Endothelial cell of umbilical vein (primary cell): ENCODE measurements around the gene PUM2. TPM values are rescaled to one million over a fixed set of nuclear protein-coding genes. Genes with fewer than 3 reads are reported as not detected.
"Not testable (repeated sequence)": the region's sequence is repeated elsewhere in the genome, so short reads cannot be mapped to it uniquely, and the experiment has no call there.

Source experiments
- BruUV-seq: library from RNA; stranded (reverse); fragments of 400-500 nt; replicated peaks from 2 replicates; lab custom pipeline; 2021; lab: Mats Ljungman, UMichigan
- CTCF ChIA-PET: fragments of 300-600, 350-600 bp; sonication (Branson Sonifier 250); formaldehyde crosslinking; loops from one replicate; lab custom pipeline; 2021; ENCODE audit warnings: antibody characterized with exemption, inconsistent platforms; lab: Charles Lee
- POLR2A ChIA-PET: fragments of 300-600, 350-600 bp; sonication (Branson Sonifier 250); formaldehyde crosslinking; loops from one replicate; lab custom pipeline; 2021; ENCODE audit warnings: antibody characterized with exemption, inconsistent platforms; lab: Charles Lee
- DNase-seq: peaks from one replicate; pipeline ENCODE4 v3.0.0-alpha.2; 2011; ENCODE audit warnings: low read depth, low spot score
- FAIRE-seq: peaks from 2 replicates; lab custom pipeline; 2011; peaks lifted over from hg19 to GRCh38; lab: Jason Lieb, UNC
- H2AFZ ChIP-seq: 2 replicates; pipeline ENCODE4 v1.6.0; 2012; ENCODE audit warnings: low read depth, low read length, control low read depth, inconsistent platforms
- H3K27ac ChIP-seq: 2 replicates; pipeline ENCODE4 v1.5.1; 2011; ENCODE audit warnings: low read depth, mild to moderate bottlenecking, control low read depth, low read length, moderate library complexity; ENCODE audit not compliant: insufficient read depth
- H3K27me3 ChIP-seq, 2 experiments: 2 replicates each; pipeline versions ENCODE4 v1.6.0 to v1.6.1; 2011; ENCODE audit warnings: low read length in 2 of 2, mixed read lengths in 1 of 2; ENCODE audit not compliant: control insufficient read depth in 2 of 2, insufficient read depth in 2 of 2
- H3K36me3 ChIP-seq, 2 experiments: 2 replicates in 1 of 2; 3 replicates in 1 of 2; pipeline ENCODE4 v1.5.1; 2011; ENCODE audit warnings: low read length in 2 of 2, mild to moderate bottlenecking in 1 of 2, moderate library complexity in 1 of 2; ENCODE audit not compliant: control insufficient read depth in 2 of 2, insufficient read depth in 2 of 2; ENCODE audit errors: extremely low read depth in 1 of 2
- H3K4me1 ChIP-seq: 3 replicates; pipeline ENCODE4 v1.5.1; 2011; ENCODE audit warnings: mild to moderate bottlenecking, low read length; ENCODE audit not compliant: control insufficient read depth, insufficient read depth; ENCODE audit errors: extremely low read depth
- H3K4me2 ChIP-seq: 2 replicates; pipeline ENCODE4 v1.6.1; 2011; ENCODE audit warnings: low read length, control low read depth, mixed read lengths; ENCODE audit not compliant: insufficient read depth
- H3K4me3 ChIP-seq, 3 experiments: fragments of 200-600 bp in 1 of 3; sonication (generic), shearing (Covaris generic) in 1 of 3; replicated peaks in 1 of 3; 2 replicates each; pipeline ENCODE4 v1.5.1; 2011 to 2016; ENCODE audit warnings: control low read depth in 3 of 3, low read length in 3 of 3, mild to moderate bottlenecking in 2 of 3, inconsistent platforms in 1 of 3, low read depth in 1 of 3, moderate library complexity in 1 of 3; ENCODE audit not compliant: insufficient read depth in 1 of 3
- H3K79me2 ChIP-seq: 2 replicates; pipeline ENCODE4 v1.6.0; 2012; ENCODE audit warnings: low read length, inconsistent platforms; ENCODE audit not compliant: control insufficient read depth, insufficient read depth
- H3K9ac ChIP-seq: replicated peaks from 2 replicates; pipeline ENCODE3; 2011; ENCODE audit warnings: low read length, control low read depth; ENCODE audit not compliant: insufficient read depth; ENCODE audit errors: extremely low read depth
- H3K9me1 ChIP-seq: replicated peaks from 3 replicates; pipeline ENCODE4 v1.6.0; 2011; ENCODE audit warnings: mild to moderate bottlenecking, low read length; ENCODE audit not compliant: control insufficient read depth, insufficient read depth; ENCODE audit errors: extremely low read depth
- H3K9me3 ChIP-seq: replicated peaks from 2 replicates; pipeline ENCODE4 v1.5.1; 2012; ENCODE audit warnings: low read length, inconsistent platforms; ENCODE audit not compliant: control insufficient read depth, insufficient read depth
- H4K20me1 ChIP-seq: replicated peaks from 2 replicates; pipeline ENCODE3; 2011; ENCODE audit warnings: mild to moderate bottlenecking, low read length; ENCODE audit not compliant: control insufficient read depth, insufficient read depth; ENCODE audit errors: extremely low read depth
- CTCF ChIP-seq, 2 donors: IDR thresholded peaks; 1 replicate in 1 of 2; 2 replicates in 1 of 2; pipeline ENCODE4 v1.5.1; 2011; ENCODE audit warnings: low read length in 2 of 2, mild to moderate bottlenecking in 2 of 2, moderate library complexity in 2 of 2, control low read depth in 1 of 2, inconsistent platforms in 1 of 2, low read depth in 1 of 2; ENCODE audit not compliant: insufficient read depth in 1 of 2; ENCODE audit errors: extremely low read depth in 1 of 2
- EZH2 ChIP-seq: IDR thresholded peaks from 2 replicates; pipeline ENCODE4 v1.6.1; 2012; ENCODE audit warnings: borderline replicate concordance, low read depth, mild to moderate bottlenecking, moderate library complexity, low read length, inconsistent platforms; ENCODE audit not compliant: severe bottlenecking
- GATA2 ChIP-seq: IDR thresholded peaks from 2 replicates; pipeline ENCODE4 v1.7.0; 2011; ENCODE audit warnings: low read depth, mild to moderate bottlenecking, moderate library complexity, mixed read lengths, low read length; ENCODE audit not compliant: insufficient read length, insufficient read depth
- JUN ChIP-seq: IDR thresholded peaks from 2 replicates; pipeline ENCODE4 v1.6.1; 2011; ENCODE audit warnings: borderline replicate concordance, low read depth; ENCODE audit not compliant: insufficient read length, insufficient read depth
- MAX ChIP-seq: IDR thresholded peaks from 2 replicates; pipeline ENCODE4 v1.6.1; 2011; ENCODE audit not compliant: insufficient read depth, insufficient read length
- MYC ChIP-seq: IDR thresholded peaks from one replicate; pipeline ENCODE4 v1.6.1; 2011; ENCODE audit warnings: mild to moderate bottlenecking, low read depth, low read length
- POLR2A ChIP-seq: IDR thresholded peaks from 2 replicates; pipeline ENCODE4 v1.6.1; 2012; ENCODE audit warnings: low read depth, mild to moderate bottlenecking, control low read depth, low read length
- POLR2AphosphoS5 ChIP-seq: IDR thresholded peaks from 2 replicates; pipeline ENCODE4 v1.6.1; 2012; ENCODE audit warnings: low read depth, mild to moderate bottlenecking, control low read depth, low read length, moderate library complexity; ENCODE audit not compliant: insufficient read depth
- dilution Hi-C: fragments of 300-500 bp; cut with MboI; formaldehyde crosslinking; loops from one replicate; pipeline ENCODE4 v1.15.0; 2019; ENCODE audit warnings: low sequenced_read_pairs; ENCODE audit not compliant: extremely low pct_ligation_motif_present
- intact Hi-C: fragments of 100-400 bp; cut with micrococcal nuclease; formaldehyde crosslinking; loops from one replicate; pipeline ENCODE4 v1.10.0; 2022
- polyA plus RNA-seq, 4 experiments: library from polyadenylated mRNA; depleted of rRNA in 3 of 4; stranded (reverse) in 3 of 4; unstranded in 1 of 4; fragments of >200 nt; gene quantifications; 2 replicates each; pipeline versions ENCODE4 v1.2.1 to v1.2.3, GENCODE V29; 2011 to 2012; ENCODE audit warnings: missing spikeins in 1 of 4
- total RNA-seq: library from RNA; stranded (reverse); gene quantifications from 2 replicates; pipeline ENCODE4 v1.2.3, GENCODE V29; 2021

Gene PUM2
- total and polyA plus RNA-seq, 2 donors (not counting 3 experiments of a cell fraction or from before 2014, with no cell fraction given): 32.9 to 83.7 TPM

GRCh38 chr2:20368706-20369105 lies 18.1 kb upstream of the PUM2 start:
- intact Hi-C loops (no loop called here), dilution Hi-C loops (no loop called here)
- Histone ChIP-seq H3K4me3 (no peak overlapping the region), H2AFZ (no peak overlapping the region), H3K36me3 (no peaks in the 10 kb centered on the region), H3K79me2 (no peaks in the 10 kb centered on the region), H3K27me3 (peaks cover 34 to 37% of the 10 kb centered on the region in 2 experiments), H3K9ac (no peak overlapping the region), H4K20me1 (no peaks in the 10 kb centered on the region), H3K27ac (no peak overlapping the region), H3K4me2 (no peak overlapping the region), H3K9me3 (no peaks in the 10 kb centered on the region), H3K9me1 (no peaks in the 10 kb centered on the region), H3K4me1 (no peaks in the 10 kb centered on the region)
- CTCF ChIA-PET: interaction anchor here (1.3 kb wide), 1 partner anchor 10 kb away, joined by 5 read pairs; no protein-coding TSS in a partner anchor
- no peak for TF ChIP-seq GATA2
- no peak for TF ChIP-seq POLR2AphosphoS5
- TF ChIP-seq MAX: no peak
- no peak for TF ChIP-seq EZH2
- TF ChIP-seq CTCF (IDR thresholded peaks at IDR 0.05; ENCODE audit: extremely low read depth in 1 of 2, insufficient read depth in 1 of 2, low read depth in 1 of 2, low read length in 2 of 2): no peak
- no peak for TF ChIP-seq JUN
- no peak for TF ChIP-seq POLR2A
- no peak for TF ChIP-seq MYC
- no TSS peak for BruUV-seq
- POLR2A ChIA-PET: no interaction called here
- no peak for FAIRE-seq
- no peak for DNase-seq

DNA sequence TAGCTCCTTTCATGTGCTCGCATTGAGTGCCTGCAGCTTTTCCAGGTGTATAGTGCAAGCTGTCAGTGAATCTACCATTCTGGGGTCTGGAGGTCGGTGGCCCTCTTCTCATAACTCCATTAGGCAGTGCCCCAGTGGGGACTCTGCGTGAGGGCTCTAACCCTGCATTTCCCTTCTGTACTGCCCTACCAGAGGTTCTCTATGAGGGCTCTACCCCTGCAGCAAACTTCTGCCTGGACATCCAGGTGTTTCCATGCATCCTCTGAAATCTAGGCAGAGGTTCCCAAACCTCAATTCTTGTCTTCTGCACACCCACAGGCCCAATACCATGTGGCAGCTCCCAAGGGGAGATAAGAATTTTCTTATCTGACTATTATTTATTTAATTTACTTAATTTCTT lies 17.3 kb upstream of the PUM2 start:
- H3K27ac ChIP-seq, H3K4me3 ChIP-seq, H2AFZ ChIP-seq, H3K36me3 ChIP-seq, H3K4me2 ChIP-seq, H3K4me1 ChIP-seq, BruUV-seq, H3K9me3 ChIP-seq, H3K9ac ChIP-seq, H4K20me1 ChIP-seq, dilution Hi-C loops, H3K9me1 ChIP-seq, POLR2A ChIA-PET, H3K79me2 ChIP-seq, FAIRE-seq, DNase-seq, intact Hi-C loops: not testable (repeated sequence)
- CTCF ChIA-PET: interaction anchor here (1.0 kb wide), 1 partner anchor 11 kb away, joined by 7 read pairs; no protein-coding TSS in a partner anchor
- peaks cover 33 to 34% of the 10 kb centered on the region in 2 experiments for H3K27me3 ChIP-seq
